Spleen (tissue), 7 donors: ENCODE measurements around the gene PROM2.

Source experiments
- CTCF ChIP-seq, 11 experiments: fragments of 200-600 bp in 7 of 11; fragments of 450-650 bp in 4 of 11; sonication (generic) in 4 of 11; IDR thresholded peaks in 8 of 11; conservative IDR thresholded peaks in 3 of 11; 1 replicate in 7 of 11; 2 replicates in 4 of 11; pipeline versions ENCODE4 v1.4.0 to v1.8.0; 2016 to 2021; ENCODE audit warnings: antibody characterized with exemption in 11 of 11, inconsistent platforms in 4 of 11, mild to moderate bottlenecking in 1 of 11
- POLR2A ChIP-seq, 3 donors: fragments of 450-650 bp; IDR thresholded peaks; one replicate each; pipeline ENCODE4 v1.5.1; 2017; ENCODE audit warnings: antibody characterized with exemption in 3 of 3, mild to moderate bottlenecking in 1 of 3
- POLR2AphosphoS5 ChIP-seq, 3 donors: sonication (generic); formaldehyde crosslinking; IDR thresholded peaks; one replicate each; pipeline ENCODE4 v1.5.1; 2017; ENCODE audit warnings: antibody characterized with exemption in 3 of 3
- donor health status: DM: no; HTN: no; CAD: no; lungs with moderate emphysema.
- donor health status: DM: no; HTN: no; CAD: no.
- donor health status: DM: no; HTN: no; CAD: no.

GRCh38 chr2:95314598-95314963 is 40.3 kb downstream of the PROM2 start:
- TF ChIP-seq CTCF (IDR thresholded peaks at IDR 0.05 in 8 of 11, conservative IDR thresholded peaks at IDR 0.05 in 3 of 11), result no peak
- TF ChIP-seq POLR2A (IDR thresholded peaks at IDR 0.05), result no peak
- no peak for TF ChIP-seq POLR2AphosphoS5 (IDR thresholded peaks at IDR 0.05)
